Measurements from ENCODE around the gene CMSS1. TPM values are rescaled to one million over a fixed set of nuclear protein-coding genes. Genes with fewer than 3 reads are reported as not detected.

CMSS1 gene
- total and polyA plus RNA-seq, 9 donors = 14.5 to 54.0 (median 24.9) TPM

DNA sequence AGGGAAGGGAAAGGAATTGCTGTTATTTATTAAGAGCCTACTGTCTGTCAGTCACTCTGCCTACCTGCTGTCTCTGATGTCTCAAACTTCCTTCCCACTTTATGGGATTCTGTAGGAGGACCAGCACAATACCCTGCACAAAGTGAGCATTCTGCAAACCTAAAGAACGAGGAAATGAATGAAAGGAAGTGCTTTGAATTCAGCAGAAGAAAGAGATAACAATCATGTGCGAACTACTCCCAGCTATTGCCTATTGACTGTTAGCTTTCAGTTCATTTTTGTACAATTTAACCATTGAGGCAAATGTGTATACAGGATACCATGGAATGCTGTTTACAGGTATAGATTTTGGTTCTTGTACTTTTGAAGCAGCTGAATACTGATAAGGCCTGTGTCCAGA lies 66.8 kb downstream of the CMSS1 start:
- Histone ChIP-seq H3K36me3 (no peaks in the 10 kb centered on the region), H3K4me1 (ENCODE audit: insufficient read depth) (no peaks in the 10 kb centered on the region), H3K4me3 (no peak overlapping the region), H3K27me3 (no peaks in the 10 kb centered on the region), H3K27ac (no peak overlapping the region), H3K9me3 (no peaks in the 10 kb centered on the region)
- DNase-seq = no peak
- intact Hi-C loops (cut with DNase I) = no loop called here
- 80 to 84% (median 83%) methylated on average over 2 of the region's 2 CpGs for WGBS, 3 donors
- no peak for TF ChIP-seq EP300 (IDR thresholded peaks at IDR 0.05)
- no peak for TF ChIP-seq POLR2A (IDR thresholded peaks at IDR 0.05)
- TF ChIP-seq, protein P1, sequence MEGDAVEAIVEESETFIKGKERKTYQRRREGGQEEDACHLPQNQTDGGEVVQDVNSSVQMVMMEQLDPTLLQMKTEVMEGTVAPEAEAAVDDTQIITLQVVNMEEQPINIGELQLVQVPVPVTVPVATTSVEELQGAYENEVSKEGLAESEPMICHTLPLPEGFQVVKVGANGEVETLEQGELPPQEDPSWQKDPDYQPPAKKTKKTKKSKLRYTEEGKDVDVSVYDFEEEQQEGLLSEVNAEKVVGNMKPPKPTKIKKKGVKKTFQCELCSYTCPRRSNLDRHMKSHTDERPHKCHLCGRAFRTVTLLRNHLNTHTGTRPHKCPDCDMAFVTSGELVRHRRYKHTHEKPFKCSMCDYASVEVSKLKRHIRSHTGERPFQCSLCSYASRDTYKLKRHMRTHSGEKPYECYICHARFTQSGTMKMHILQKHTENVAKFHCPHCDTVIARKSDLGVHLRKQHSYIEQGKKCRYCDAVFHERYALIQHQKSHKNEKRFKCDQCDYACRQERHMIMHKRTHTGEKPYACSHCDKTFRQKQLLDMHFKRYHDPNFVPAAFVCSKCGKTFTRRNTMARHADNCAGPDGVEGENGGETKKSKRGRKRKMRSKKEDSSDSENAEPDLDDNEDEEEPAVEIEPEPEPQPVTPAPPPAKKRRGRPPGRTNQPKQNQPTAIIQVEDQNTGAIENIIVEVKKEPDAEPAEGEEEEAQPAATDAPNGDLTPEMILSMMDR (IDR thresholded peaks at IDR 0.05) = no peak

DNA sequence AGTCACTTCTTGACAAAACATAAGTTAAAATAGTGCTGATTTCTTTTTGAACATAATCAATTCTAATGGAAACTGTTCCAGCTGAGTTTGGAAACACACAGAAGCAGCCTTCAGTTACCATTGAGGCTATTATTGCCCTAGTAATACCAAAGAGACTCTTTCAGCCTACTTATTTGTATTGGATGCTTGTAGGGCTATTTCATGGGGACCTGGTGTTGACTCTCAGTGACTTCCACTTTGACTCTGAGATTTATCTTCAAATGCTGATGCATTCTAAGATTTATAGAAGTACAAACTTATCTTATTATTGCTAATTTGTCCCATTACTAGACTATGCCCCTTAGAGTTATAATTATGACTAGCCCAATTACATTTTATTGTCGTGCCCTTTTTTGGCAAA lies 67.4 kb downstream of the CMSS1 start:
- intact Hi-C loops (cut with DNase I) = no loop called here
- Histone ChIP-seq H3K9me3 (no peaks in the 10 kb centered on the region), H3K4me3 (no peak overlapping the region), H3K4me1 (ENCODE audit: insufficient read depth) (no peaks in the 10 kb centered on the region), H3K36me3 (no peaks in the 10 kb centered on the region), H3K27me3 (no peaks in the 10 kb centered on the region), H3K27ac (no peak overlapping the region)
- WGBS, 3 donors = 97 to 100% (median 98%) methylated on average over 1 of the region's 1 CpG
- TF ChIP-seq, protein P1 (IDR thresholded peaks at IDR 0.05) = no peak
- TF ChIP-seq POLR2A (IDR thresholded peaks at IDR 0.05) (no peak), EP300 (IDR thresholded peaks at IDR 0.05) (no peak)
- no peak for DNase-seq

DNA sequence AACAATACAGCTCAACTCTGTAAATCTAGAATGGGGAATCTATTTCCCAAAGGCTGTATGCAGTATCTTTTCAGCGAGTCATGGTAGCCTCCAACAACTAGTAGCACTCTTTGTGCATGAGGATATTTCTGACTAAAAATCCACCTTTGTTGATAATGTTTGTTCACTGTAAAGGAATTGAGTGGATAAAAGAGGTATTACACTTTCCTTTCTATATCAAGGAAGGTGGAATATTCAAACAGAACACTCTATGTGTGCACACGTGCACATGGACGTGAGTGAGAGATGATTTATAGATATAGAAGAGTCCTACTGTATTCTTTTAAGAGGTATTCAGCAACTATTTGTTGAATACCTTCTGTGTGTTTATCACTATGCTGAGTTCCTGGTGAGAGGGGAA lies 68.2 kb downstream of the CMSS1 start:
- DNase-seq = no peak
- intact Hi-C loops (cut with DNase I) = no loop called here

DNA sequence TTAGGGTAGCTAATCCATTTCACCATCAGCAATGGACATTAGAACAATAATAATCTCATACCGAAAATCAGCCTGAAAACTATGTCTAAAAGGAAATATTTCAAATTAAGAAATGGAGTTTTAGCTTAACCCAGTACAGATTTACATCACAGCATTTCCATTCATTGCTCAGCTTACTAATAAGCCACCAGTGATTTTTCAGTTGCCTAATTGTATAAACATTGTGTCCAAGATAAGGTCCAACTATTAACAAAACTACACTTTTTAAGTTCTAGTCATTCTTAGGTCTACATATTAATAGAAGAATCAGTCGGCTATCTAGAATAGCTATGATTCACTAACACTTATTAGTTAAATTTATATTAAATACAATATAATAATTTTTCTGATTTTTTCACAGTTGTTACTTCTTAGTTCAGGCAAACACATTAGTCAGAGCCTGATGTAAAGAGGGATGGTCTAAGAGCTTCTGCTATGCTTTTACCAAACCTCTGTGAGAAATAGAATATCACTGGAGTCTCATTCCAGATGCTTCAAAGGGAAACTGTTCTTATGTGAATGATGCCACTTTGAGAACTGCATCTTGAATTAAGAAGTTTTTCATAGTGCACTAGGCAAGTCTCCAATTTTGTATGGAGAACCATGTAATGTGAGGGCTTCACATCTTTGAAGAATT lies 74.1 kb downstream of the CMSS1 start:
- no peaks in the 10 kb centered on the region for H3K9me3 ChIP-seq
- 90 to 93% (median 91%) methylated on average over 2 of the region's 2 CpGs for WGBS, 3 donors
- H3K27me3 ChIP-seq = no peaks in the 10 kb centered on the region
- H3K4me1 ChIP-seq (ENCODE audit: insufficient read depth) = no peaks in the 10 kb centered on the region
- H3K27ac ChIP-seq = no peak overlapping the region
- no peak for DNase-seq
- no peaks in the 10 kb centered on the region for H3K36me3 ChIP-seq
- no peak overlapping the region for H3K4me3 ChIP-seq
- TF ChIP-seq EP300 (IDR thresholded peaks at IDR 0.05) (no peak), POLR2A (IDR thresholded peaks at IDR 0.05) (no peak)
- TF ChIP-seq, protein P1 (IDR thresholded peaks at IDR 0.05) = no peak
- intact Hi-C loops (cut with DNase I) = no loop called here

More for the DNA sequence above, 68.2 kb downstream of the CMSS1 start:
- Histone ChIP-seq H3K4me3 (no peak overlapping the region), H3K9me3 (no peaks in the 10 kb centered on the region), H3K4me1 (ENCODE audit: insufficient read depth) (no peaks in the 10 kb centered on the region), H3K27me3 (no peaks in the 10 kb centered on the region), H3K27ac (no peak overlapping the region), H3K36me3 (no peaks in the 10 kb centered on the region)
- 95 to 97% (median 96%) methylated on average over 3 of the region's 3 CpGs for WGBS, 3 donors
- TF ChIP-seq POLR2A (IDR thresholded peaks at IDR 0.05) (no peak), EP300 (IDR thresholded peaks at IDR 0.05) (no peak)
- TF ChIP-seq, protein P1 (IDR thresholded peaks at IDR 0.05) = no peak
